HG03139 (cell line): ENCODE results near the gene CDC34.

ENCODE experiments used
- ATAC-seq: cut with Tn5 transposase; IDR thresholded peaks from one replicate; pipeline ENCODE4 v1.9.1; 2021; ENCODE audit not compliant: unreplicated experiment

Gene CDC34

GRCh38 chr19:518598-519231, 12.8 kb upstream of the CDC34 start:
- no peak for ATAC-seq

DNA sequence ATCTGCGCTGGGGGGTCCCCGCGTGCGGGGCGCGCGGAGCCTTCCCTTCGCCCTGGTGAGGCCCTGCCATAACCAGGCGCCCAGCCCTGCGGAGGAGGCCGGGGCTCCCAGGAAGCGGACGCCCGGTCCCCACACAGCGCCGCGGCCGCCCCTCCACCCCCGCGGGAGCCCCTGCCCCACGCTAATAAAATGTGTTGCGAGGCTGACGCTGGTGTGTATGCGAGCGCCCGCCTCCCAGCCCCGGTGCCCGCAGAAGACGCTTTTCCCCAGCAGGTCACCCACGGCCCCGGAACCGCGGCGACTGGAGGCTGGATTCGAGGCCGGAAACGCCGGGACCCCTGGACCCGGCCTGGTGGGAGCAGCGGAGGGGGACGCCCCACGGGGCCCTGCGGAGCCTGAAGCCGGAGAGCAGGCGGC, 12.1 kb upstream of the CDC34 start:
- ATAC-seq = no peak

GRCh38 chr19:522726-523125, 8.8 kb upstream of the CDC34 start:
- no peak for ATAC-seq

DNA sequence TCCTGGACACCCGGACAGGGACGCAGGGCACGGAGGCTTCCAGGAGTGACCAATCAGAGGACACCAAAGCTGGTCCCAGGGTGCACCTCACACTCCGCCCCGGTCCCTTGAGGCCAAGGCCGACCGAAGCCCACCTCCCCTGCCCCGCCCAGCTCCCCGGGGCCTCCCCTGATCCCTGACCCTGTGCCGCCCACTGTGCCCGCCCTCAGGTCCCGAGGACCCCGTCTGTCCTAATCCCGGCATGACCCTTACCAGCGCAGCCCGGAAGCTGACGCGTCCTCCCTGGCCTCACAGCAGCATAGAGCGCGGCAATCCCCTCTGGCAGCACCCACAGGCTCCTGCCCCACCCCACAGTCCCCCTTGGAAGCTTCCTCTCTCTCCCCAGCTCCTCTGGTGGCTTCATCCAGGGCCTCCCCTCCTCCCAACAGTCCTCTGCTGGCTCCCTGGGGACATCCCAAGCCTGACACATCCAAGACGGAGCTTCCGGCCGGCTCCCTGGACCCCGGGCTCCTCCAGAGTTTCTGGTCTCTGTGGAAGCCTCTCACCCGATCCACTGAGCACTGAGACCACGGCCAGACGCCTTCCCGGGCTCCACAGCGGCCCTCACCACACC, 7.4 kb upstream of the CDC34 start:
- ATAC-seq = no peak

GRCh38 chr19:525029-525428, 6.5 kb upstream of the CDC34 start:
- no peak for ATAC-seq

GRCh38 chr19:525857-526419, 5.6 kb upstream of the CDC34 start:
- ATAC-seq = no peak

DNA sequence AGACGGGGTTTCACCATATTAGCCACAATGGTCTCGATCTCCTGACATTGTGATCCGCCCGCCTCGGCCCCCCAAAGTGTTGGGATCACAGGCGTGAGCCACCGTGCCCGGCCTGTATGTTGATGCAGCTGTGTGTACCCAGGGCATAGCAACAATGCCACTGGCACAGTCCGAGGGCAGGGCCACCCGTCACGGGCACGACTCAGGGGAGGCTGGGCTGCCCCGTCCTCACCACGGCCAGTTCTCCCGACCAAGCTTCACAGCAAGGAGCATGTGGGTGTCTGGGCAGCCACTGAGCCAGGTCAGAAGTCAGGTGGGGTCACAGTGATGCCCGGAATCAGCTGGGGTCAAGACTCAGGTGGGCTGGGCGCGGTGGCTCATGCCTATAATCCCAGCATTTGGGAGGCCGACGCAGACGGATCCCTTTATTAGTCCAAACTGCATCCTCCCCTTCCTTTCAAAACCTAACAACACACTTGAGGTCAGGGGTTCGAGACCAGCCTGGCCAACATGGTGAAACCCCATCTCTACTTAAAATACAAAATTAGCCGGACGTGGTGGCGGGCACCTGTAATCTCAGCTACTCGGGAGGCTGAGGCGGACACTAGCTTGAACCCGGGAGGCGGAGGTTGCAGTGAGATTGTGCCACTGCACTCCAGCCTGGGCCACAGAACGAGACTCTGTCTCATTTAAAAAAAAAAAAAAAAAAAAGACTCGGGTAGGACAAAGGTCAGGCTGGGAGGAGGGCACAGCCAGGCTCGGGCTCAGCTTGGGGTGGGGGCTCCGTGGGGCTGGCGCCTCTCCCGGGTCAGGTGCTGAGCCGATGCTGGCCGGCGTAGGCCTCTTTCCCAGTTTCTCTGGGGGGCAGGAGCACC, 1.2 kb upstream of the CDC34 start:
- no peak for ATAC-seq

DNA sequence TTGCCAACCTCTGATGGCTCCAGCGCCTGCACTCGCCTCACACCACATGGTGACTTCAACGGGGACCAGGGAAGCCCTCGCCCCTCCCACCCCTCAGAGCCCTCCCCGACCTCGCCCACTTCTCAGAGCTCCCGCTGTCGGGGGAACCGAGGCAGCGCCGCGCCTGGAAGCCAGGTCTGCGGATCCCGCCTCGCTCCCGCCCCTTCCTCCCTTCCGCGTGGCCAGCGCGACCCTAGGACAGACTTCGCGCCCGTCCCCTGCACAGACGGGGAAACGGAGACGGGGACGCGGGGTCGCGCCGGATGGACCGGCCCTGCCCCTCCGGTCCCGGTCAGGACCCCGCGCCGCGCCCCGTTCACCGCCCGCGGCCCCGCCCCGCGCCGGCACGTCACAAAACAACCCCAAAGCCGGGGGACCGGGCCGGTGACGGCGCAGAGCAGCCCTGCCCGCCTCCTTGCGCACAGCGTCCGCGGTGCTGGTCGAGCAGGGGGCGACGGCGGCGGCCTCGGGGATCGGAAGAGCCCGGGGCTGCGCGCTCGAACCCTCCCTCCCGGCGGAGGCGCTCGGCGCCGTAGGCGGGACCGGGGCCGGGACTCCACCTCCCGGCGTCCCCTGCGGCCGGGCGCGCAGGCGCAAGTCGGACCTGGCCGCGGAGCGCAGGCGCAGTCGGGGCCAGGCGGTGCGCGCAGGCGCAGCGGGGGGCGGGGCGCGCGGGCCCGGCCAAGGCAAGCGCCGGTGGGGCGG, 379 bp upstream of the CDC34 start:
- ATAC-seq = peak; percentile 56

DNA sequence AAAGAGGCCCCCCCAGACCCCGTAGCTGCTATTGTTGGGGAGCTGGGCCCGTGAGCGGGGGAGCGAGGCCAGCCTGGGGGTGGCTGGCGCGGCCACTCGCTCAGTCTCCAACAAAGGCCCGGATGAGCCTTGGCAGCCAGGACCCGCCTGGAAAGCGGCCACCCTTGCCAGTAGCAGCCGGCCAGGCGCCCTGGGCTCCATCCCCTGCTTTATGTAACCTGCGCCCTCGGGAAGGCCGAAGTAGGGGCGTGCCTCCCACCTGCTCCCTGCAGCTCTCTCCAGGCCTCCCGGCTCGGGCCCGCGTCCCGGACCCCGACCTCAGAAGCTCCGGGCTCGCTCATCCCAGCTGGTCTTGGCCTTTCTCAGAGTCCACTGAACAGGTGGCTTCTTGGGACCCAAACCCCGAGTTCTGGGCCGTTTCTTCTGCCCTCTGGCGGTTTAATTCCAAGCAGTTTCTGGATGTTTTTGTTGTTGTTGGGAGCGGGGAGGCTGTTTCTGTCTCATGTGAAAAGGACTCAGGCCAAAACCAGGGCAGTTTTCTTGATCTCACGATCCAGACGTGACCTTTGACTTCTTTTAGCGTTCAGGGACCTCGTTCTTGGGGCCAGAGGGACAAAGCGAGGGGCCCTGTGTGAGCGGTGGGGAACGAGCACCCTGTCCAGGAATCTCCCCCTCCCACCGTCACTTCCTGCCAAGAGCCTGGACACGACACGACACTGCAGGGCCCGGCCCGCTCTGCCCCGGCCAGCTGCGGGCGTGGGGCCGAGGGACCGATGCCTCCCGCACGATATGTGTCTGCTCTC, 1.2 kb downstream of the CDC34 start:
- ATAC-seq = no peak

GRCh38 chr19:533364-534058, 2.0 kb downstream of the CDC34 start:
- ATAC-seq = no peak

DNA sequence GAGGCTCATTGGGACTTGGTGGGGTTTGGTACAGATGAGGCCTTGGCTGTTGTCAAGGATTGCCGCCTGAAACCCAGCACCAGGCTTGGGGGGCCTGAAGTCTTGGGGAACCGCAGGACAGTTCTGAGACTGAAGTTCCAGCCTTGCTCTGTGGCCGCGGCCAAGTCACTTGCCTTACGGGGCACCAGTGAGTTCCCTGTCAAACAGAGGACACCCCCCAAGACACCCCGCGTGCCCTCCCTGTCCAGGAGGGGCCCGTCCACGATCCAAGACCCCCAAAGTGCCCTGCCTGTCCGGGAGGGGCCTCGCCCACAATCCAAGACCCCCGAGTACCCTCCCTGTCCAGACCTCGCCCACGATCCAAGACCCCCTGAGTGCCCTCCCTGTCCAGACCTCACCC, 2.5 kb downstream of the CDC34 start:
- no peak for ATAC-seq

GRCh38 chr19:535017-535835, 3.7 kb downstream of the CDC34 start:
- no peak for ATAC-seq

DNA sequence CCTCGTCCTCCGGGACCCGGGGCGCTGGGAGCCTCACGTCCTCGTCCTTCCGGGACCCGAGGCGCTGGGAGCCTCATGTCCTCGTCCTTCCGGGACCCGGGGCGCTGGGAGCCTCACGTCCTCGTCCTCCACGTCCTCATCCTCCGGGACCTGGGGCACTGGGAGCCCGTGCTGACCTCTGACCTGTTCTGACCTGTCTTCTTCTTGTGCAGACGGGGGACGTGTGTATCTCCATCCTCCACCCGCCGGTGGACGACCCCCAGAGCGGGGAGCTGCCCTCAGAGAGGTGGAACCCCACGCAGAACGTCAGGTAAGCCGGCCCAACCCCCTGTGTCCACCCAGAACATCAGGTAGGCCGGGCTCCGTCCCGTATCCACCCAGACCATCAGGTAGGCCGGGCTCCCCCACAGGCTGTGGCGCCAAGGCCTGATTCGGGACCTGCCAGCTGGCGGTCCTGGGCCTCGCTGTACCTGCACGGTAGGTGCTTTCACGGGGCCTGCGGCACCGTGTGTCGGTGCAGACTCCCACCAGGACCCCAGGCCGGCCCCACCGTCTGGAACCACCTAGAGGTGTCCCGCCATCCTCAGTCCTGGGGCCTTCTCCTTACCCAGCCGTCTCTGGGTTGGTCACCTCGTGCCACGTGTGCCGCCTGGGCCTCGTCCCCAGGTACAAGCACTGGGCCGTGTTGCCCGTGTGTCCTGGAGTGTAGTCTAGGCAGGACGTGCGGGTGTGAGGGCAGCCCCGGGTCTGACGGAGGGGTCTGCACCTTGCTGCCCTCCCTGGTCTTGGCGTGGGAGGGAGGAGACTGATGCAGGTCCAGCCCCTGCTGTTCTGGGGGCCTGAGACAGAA, 4.7 kb downstream of the CDC34 start:
- no peak for ATAC-seq

GRCh38 chr19:536881-537404, 5.4 kb downstream of the CDC34 start:
- ATAC-seq = no peak

DNA sequence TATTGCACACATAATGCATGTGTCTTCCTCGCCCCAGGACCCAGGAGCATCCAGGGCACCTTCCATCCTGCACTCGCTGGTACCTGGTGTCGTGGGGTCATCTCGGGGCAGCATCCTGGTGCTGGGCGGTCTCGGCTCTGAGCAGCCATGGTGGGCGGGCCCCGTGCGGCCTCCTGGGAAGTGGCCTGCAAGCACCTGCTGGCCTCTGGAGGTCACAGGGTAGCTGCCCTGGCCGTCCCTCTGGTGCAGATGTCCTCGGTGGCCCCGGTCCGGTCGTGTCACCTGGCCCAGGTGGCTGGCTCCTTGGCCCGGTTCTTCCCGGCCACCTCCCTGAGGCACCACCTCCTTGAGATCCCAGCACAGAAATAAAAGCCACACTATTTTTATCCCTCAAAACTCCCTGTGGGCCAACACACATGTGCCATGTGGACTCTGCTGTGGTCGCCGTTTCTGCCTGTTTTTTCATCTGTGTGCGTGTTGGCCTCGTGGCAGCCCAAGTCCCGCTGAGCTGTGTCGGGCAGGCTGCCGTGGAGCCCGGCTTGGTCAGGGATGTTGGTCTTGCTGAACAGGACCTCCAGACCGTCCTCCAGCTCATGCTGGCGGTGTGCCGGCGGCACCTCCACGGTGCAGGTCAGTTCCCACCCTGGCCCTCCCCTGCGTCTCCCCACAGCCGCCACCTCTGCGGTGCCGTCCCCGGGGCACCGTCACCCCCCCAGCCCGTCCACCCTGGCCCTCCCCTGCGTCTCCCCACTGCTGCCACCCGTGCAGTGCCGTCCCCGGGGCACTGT, 7.3 kb downstream of the CDC34 start:
- ATAC-seq = no peak

DNA sequence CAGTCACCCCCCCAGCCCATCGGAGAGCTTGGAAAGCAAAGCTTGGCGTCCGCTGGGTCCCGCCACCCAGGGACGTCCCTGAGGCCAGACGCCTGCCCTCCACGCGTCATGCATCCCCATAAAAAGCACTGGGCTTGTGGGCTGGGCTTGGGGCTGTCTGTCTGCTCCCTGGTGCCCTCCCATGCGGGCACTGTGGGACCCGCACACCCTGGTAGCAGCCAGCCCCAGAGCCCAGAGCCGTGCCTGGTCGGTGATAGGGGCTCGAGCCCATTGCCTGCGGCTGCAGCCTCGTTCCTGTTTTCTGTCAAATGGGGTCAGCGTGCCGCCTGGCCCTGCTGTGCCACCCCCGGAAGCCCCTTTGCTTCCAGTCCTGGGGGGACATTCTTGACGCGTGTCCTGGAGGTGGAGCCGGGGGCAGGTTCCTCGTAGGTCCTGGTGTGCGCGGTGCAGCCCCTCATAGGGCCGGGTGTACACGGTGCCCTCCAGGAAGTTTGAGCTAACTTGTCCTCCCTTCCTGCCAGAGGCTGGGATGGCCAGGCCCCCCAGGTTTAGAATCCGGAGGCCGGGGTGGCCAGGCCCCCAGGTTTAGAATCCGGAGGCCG, 8.0 kb downstream of the CDC34 start:
- ATAC-seq = no peak
